Epithelial cell of prostate (primary cell): ENCODE measurements around the gene KCNAB3.

Experiments
- DNase-seq: peaks from one replicate; pipeline ENCODE4 v3.0.0-alpha.2; 2011; ENCODE audit warnings: low read depth, low spot score
- H3K27ac ChIP-seq: fragments of 450-650 bp; 2 replicates; pipeline ENCODE4 v1.5.1; 2017; ENCODE audit warnings: mild to moderate bottlenecking

KCNAB3 gene

GRCh38 chr17:7882068-7882467 lies 47.6 kb downstream of the KCNAB3 start:
- no peak for DNase-seq

DNA sequence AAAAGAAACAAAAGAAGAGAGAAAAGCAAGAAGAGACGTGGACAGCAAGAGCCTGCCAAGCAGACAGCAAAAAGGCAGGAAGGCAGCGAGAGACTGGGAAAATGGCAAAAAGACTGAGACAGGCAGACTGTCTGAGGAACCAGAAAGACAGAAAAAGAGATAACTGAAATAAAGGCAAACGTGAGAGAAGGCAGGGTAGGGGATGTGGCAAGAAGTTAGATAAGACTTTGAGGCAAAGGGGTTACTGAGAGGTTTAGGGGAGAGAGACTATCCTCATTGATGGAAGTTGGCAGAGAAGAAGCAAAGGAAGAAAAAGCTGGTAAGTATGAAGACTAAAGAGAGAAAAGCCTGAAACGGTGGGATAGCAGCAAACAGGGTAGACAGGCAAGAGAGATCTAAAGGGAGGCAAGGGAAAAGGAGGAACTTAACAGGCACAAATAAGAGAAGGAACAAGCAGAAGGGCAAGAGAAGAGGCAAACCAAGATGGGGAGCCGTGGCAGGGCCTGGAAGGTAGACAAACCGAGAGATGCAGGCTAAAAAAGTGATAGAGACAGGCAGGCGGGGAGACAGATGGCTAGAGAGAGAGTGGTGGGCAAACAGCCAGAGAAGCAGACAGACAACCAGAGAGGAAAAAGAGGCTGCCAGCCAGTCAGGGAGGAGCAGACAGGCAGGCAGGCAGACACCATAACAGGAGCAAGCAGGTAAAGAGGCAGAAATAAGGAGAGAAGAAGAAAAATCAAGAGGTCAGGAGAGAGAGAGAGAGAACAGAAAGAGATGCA lies 48.2 kb downstream of the KCNAB3 start:
- no peak for DNase-seq
- H3K27ac ChIP-seq, result no peak overlapping the region

More at GRCh38 chr17:7882068-7882467, 47.6 kb downstream of the KCNAB3 start:
- H3K27ac ChIP-seq, result no peak overlapping the region

DNA sequence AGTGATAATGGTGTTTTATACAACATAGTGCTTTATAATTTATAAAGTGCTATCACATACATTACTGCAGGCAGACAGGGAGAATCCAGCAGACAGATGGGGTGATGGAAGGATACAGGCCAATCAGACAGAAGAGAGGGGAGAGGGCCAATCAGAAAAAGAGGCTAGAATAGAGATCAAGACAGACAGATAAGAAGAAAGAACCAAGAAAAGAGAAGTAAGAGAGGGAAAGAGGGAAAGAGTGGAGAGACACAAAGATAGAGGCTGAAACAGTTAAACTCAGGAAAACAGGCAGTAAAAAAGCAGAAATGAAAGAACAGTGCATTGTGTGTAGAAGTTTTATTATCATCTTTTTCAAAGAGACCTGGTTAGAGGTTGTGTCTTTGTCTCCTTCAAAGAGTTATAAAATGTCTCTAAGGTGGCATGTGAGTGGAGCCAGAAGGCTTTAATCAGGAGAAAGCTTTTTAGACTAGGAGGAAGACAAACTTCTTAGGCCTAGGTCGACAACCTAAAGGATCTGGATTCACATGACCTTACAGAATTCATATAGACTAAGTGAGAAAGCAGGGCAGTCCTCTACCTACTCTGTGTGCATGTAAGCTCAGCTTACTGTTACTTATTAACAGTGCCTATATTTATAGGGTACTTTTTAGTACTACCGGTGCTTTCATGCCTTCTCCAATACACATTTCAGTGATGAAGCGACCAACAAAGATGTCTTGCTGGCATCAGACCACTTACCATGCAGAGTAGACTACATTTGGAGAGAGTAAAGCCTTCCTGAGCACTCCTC lies 49.4 kb downstream of the KCNAB3 start:
- DNase-seq, result no peak
- no peak overlapping the region for H3K27ac ChIP-seq

GRCh38 chr17:7878234-7878633 lies 51.4 kb downstream of the KCNAB3 start:
- no peak overlapping the region for H3K27ac ChIP-seq
- DNase-seq, result no peak

DNA sequence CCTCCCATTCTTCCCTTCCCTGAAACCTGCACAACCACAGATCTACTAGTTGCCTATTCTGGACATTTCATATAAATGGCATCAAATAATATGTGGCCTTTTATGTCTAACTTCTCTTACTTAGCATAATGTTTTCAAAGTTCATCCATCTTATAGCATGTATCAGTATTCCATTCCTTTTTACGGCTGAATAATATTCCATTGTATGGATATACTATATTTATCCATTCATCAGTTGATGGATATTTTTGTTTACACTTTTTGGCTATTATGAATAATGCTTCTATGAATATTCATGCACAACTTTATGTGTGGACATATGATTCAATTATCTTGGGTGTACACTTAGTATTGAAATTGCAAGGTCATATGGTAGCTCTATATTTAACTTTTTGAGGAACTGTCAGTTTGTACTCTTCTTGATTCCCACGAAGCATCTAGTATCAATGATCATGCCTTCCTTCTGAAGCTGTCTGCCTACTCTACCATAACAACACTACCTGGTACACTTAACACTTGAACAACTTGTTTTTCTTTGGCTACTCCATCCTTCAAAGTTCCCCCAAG lies 53.8 kb downstream of the KCNAB3 start:
- no peak for DNase-seq
- no peak overlapping the region for H3K27ac ChIP-seq

DNA sequence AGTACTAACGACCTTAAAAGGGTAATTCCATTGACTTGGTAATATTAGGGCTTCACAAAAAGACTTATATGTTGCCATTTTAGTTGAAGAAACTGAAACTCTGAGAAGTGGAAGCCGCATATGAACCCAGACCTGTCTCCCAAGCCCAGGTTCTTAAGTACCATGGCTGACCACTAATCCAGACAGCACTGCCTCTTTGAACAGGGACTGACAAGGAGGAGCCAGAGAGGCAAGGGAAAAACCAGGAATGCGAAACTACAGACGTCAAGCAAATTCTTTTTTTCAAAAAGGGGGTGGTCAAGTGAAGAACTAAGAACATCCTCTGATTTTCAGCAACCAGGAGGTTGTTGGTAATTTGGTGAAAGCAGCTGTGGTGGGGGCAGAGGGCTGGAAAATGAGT lies 56.6 kb downstream of the KCNAB3 start:
- H3K27ac ChIP-seq, result no peak overlapping the region
- no peak for DNase-seq
